IMR-90 (cell line): ENCODE measurements around the gene RFTN1. TPM values are rescaled to one million over a fixed set of nuclear protein-coding genes. Genes with fewer than 3 reads are reported as not detected.

Experiments
- ATAC-seq: fragments of 200-7000 bp; cut with Tn5 transposase; 2 replicates; pipeline ENCODE4 v1.9.1; 2020; ENCODE audit warnings: low read depth, mild to moderate bottlenecking, moderate library complexity
- BruUV-seq: library from RNA; stranded (reverse); fragments of 400-500 nt; replicated peaks from 2 replicates; lab custom pipeline; 2021; lab: Mats Ljungman, UMichigan
- CTCF ChIA-PET: fragments of 300-600 bp; formaldehyde crosslinking; extraction: SDS; loops from one replicate; lab custom pipeline; 2021; ENCODE audit warnings: antibody characterized with exemption; lab: Yijun Ruan, JAX
- POLR2A ChIA-PET: fragments of 300-600 bp; sonication (Branson Sonifier 250); formaldehyde crosslinking; loops from one replicate; lab custom pipeline; 2022; ENCODE audit warnings: antibody characterized with exemption; ENCODE audit not compliant: unreplicated experiment; lab: Charles Lee
- DNase-seq: peaks from one replicate; pipeline ENCODE4 v3.0.0; 2013
- H2AFZ ChIP-seq: replicated peaks from 2 replicates; pipeline ENCODE3; 2013; ENCODE audit warnings: low read length, mild to moderate bottlenecking; ENCODE audit not compliant: poor library complexity
- H2AK5ac ChIP-seq: 2 replicates; pipeline ENCODE4 v1.6.1; 2013; ENCODE audit warnings: low read depth, low read length, inconsistent platforms
- H2AK9ac ChIP-seq: replicated peaks from 2 replicates; pipeline ENCODE3; 2013; ENCODE audit warnings: mild to moderate bottlenecking, low read depth, low read length, moderate library complexity; ENCODE audit not compliant: poor library complexity
- H2BK120ac ChIP-seq: 2 replicates; pipeline ENCODE4 v1.6.1; 2013; ENCODE audit warnings: low read depth, low read length, inconsistent platforms
- H2BK15ac ChIP-seq: 3 replicates; pipeline ENCODE4 v1.6.1; 2013; ENCODE audit warnings: low read depth, low read length, inconsistent platforms
- H2BK20ac ChIP-seq: 2 replicates; pipeline ENCODE4 v1.6.1; 2013; ENCODE audit warnings: low read depth, mild to moderate bottlenecking, inconsistent platforms, low read length, moderate library complexity
- H2BK5ac ChIP-seq: 2 replicates; pipeline ENCODE4 v1.6.1; 2013; ENCODE audit warnings: mild to moderate bottlenecking, low read depth, low read length, inconsistent platforms; ENCODE audit not compliant: poor library complexity, severe bottlenecking
- H3K14ac ChIP-seq: replicated peaks from 2 replicates; pipeline ENCODE4 v1.6.1; 2013; ENCODE audit warnings: low read depth, low read length, inconsistent platforms
- H3K18ac ChIP-seq: 2 replicates; pipeline ENCODE4 v1.6.1; 2013; ENCODE audit warnings: low read depth, low read length, control low read depth
- H3K23ac ChIP-seq: 2 replicates; pipeline ENCODE4 v1.6.1; 2013; ENCODE audit warnings: low read depth, low read length, inconsistent platforms
- H3K27ac ChIP-seq: 2 replicates; pipeline ENCODE4 v1.5.1; 2013; ENCODE audit warnings: mild to moderate bottlenecking, control low read depth, low read length; ENCODE audit not compliant: insufficient read depth
- H3K27me3 ChIP-seq: 2 replicates; pipeline ENCODE4 v1.6.1; 2013; ENCODE audit warnings: low read length; ENCODE audit not compliant: control insufficient read depth, insufficient read depth
- H3K36me3 ChIP-seq: 2 replicates; pipeline ENCODE4 v1.6.1; 2013; ENCODE audit warnings: low read length, mixed read lengths; ENCODE audit not compliant: control insufficient read depth, insufficient read depth
- H3K4ac ChIP-seq: 2 replicates; pipeline ENCODE4 v1.6.1; 2013; ENCODE audit warnings: low read depth, low read length, inconsistent platforms
- H3K4me1 ChIP-seq: 2 replicates; pipeline ENCODE4 v1.6.1; 2013; ENCODE audit warnings: low read length, mixed read lengths; ENCODE audit not compliant: control insufficient read depth, insufficient read depth
- H3K4me2 ChIP-seq: 2 replicates; pipeline ENCODE4 v1.6.1; 2013; ENCODE audit warnings: low read depth, mild to moderate bottlenecking, control low read depth, low read length, moderate library complexity
- H3K4me3 ChIP-seq: 2 replicates; pipeline ENCODE4 v1.5.1; 2013; ENCODE audit warnings: low read depth, mild to moderate bottlenecking, control low read depth, low read length, moderate library complexity; ENCODE audit not compliant: insufficient read depth
- H3K56ac ChIP-seq: 2 replicates; pipeline ENCODE4 v1.6.1; 2013; ENCODE audit warnings: low read length, inconsistent platforms; ENCODE audit not compliant: insufficient read depth; ENCODE audit errors: extremely low read depth
- H3K79me1 ChIP-seq, 2 experiments: 2 replicates each; pipeline ENCODE4 v1.6.1; 2013; ENCODE audit warnings: low read length in 2 of 2, inconsistent platforms in 1 of 2, low read depth in 1 of 2
- H3K9ac ChIP-seq: 2 replicates; pipeline ENCODE4 v1.6.1; 2013; ENCODE audit warnings: low read depth, low read length, control low read depth
- H3K9me1 ChIP-seq: 2 replicates; pipeline ENCODE4 v1.6.1; 2013; ENCODE audit warnings: low read length, inconsistent platforms; ENCODE audit not compliant: insufficient read depth
- H3K9me3 ChIP-seq: 2 replicates; pipeline ENCODE4 v1.6.1; 2013; ENCODE audit warnings: low read length; ENCODE audit not compliant: control insufficient read depth, insufficient read depth
- H4K20me1 ChIP-seq: 2 replicates; pipeline ENCODE4 v1.6.1; 2013; ENCODE audit warnings: low read length, inconsistent platforms; ENCODE audit not compliant: insufficient read depth
- H4K5ac ChIP-seq: 2 replicates; pipeline ENCODE4 v1.6.1; 2013; ENCODE audit warnings: mild to moderate bottlenecking, low read depth, low read length, control low read depth
- H4K8ac ChIP-seq, 2 experiments: 2 replicates each; pipeline ENCODE4 v1.6.1; 2013; ENCODE audit warnings: low read depth in 2 of 2, low read length in 2 of 2, control low read depth in 1 of 2, inconsistent platforms in 1 of 2
- H4K91ac ChIP-seq: 2 replicates; pipeline ENCODE4 v1.6.1; 2013; ENCODE audit warnings: low read depth, low read length, inconsistent platforms; ENCODE audit not compliant: insufficient read depth
- CEBPB ChIP-seq: IDR thresholded peaks from 2 replicates; pipeline ENCODE4 v1.6.1; 2012; ENCODE audit warnings: low read depth, low read length, improper control_type of control experiment
- FOS ChIP-seq: fragments of 150-350 bp; IDR thresholded peaks from 2 replicates; pipeline ENCODE4 v1.6.1; 2016; ENCODE audit warnings: low read depth, low read length
- MAFK ChIP-seq: IDR thresholded peaks from 2 replicates; pipeline ENCODE4 v1.6.1; 2012; ENCODE audit warnings: low read depth, low read length, improper control_type of control experiment
- MAZ ChIP-seq: IDR thresholded peaks from 2 replicates; pipeline ENCODE4 v1.6.1; 2012; ENCODE audit warnings: low read depth, mild to moderate bottlenecking, low read length, improper control_type of control experiment, moderate library complexity, borderline replicate concordance
- NFE2L2 ChIP-seq: fragments of 150-350 bp; IDR thresholded peaks from 2 replicates; pipeline ENCODE4 v1.6.1; 2016; ENCODE audit warnings: low read depth, mild to moderate bottlenecking, low read length
- POLR2A ChIP-seq: IDR thresholded peaks from 2 replicates; pipeline ENCODE4 v1.6.1; 2012; ENCODE audit warnings: mild to moderate bottlenecking, low read depth, low read length
- RCOR1 ChIP-seq: IDR thresholded peaks from 2 replicates; pipeline ENCODE4 v1.6.1; 2012; ENCODE audit warnings: mild to moderate bottlenecking, low read length, improper control_type of control experiment; ENCODE audit not compliant: insufficient replicate concordance
- RFX5 ChIP-seq: IDR thresholded peaks from 2 replicates; pipeline ENCODE4 v1.8.0; 2012; ENCODE audit warnings: low read depth, mild to moderate bottlenecking, low read length, moderate library complexity
- USF2 ChIP-seq: fragments of 150-350 bp; IDR thresholded peaks from 2 replicates; pipeline ENCODE4 v1.6.1; 2017; ENCODE audit warnings: mild to moderate bottlenecking, antibody characterized with exemption, low read length, low read depth
- WGBS, 2 experiments: methylation state at CpG; one replicate each; pipeline versions ENCODE4 v1.1.5 to v1.1.7; 2013; ENCODE audit warnings: missing lambda C conversion rate in 2 of 2; ENCODE audit not compliant: insufficient read length in 1 of 2; ENCODE audit errors: extremely low coverage in 2 of 2; 5-methylcytosine and 5-hydroxymethylcytosine counted together
- dilution Hi-C: fragments of 300-500 bp; cut with HindIII; formaldehyde crosslinking; loops from one replicate; pipeline ENCODE4 v1.14.3; 2018; ENCODE audit warnings: low sequenced_read_pairs; ENCODE audit not compliant: unreplicated experiment
- in situ Hi-C: fragments of 300-500 bp; cut with MboI; formaldehyde crosslinking; loops from 3 replicates; pipeline ENCODE4 v1.14.3; 2019; ENCODE audit warnings: low sequenced_read_pairs, inconsistent platforms, mixed read lengths
- intact Hi-C: fragments of 100-400 bp; cut with micrococcal nuclease; formaldehyde crosslinking; loops from 2 replicates; pipeline ENCODE4 v1.10.0; 2022
- polyA plus RNA-seq, 3 experiments: library from polyadenylated mRNA; depleted of rRNA; stranded (reverse); fragments of >200 nt; gene quantifications; 2 replicates each; pipeline ENCODE4 v1.2.3, GENCODE V29; 2012; ENCODE audit warnings: low replicate concordance in 1 of 3
- total RNA-seq: library from RNA; depleted of rRNA; stranded (reverse); fragments of >200 nt; gene quantifications from 2 replicates; pipeline ENCODE4 v1.2.3, GENCODE V29; 2012

RFTN1 gene
- total and polyA plus RNA-seq, 2 of the 4 experiments (the other 2 are of a cell fraction): 45.0 to 52.0 TPM

GRCh38 chr3:16402451-16402850, 111.0 kb downstream of the RFTN1 start:
- H4K20me1 ChIP-seq: peaks cover 29% of the 10 kb centered on the region
- BruUV-seq: no TSS peak
- peak; percentile 76 for DNase-seq
- H3K14ac ChIP-seq: peak overlapping the region; percentile 75
- H2AFZ ChIP-seq: no peak overlapping the region
- in situ Hi-C loops: no loop called here
- intact Hi-C loops: no loop called here
- peaks cover 44% of the 10 kb centered on the region for H3K9me1 ChIP-seq
- H3K18ac ChIP-seq: peak overlapping the region; percentile 79
- no peak for TF ChIP-seq POLR2A
- no peak for TF ChIP-seq RFX5
- TF ChIP-seq MAFK: peak; percentile 27; the same call in 1 of the 2 replicates
- TF ChIP-seq RCOR1: no peak
- peak; percentile 86 for TF ChIP-seq CEBPB
- no peak for TF ChIP-seq MAZ
- TF ChIP-seq USF2: no peak
- TF ChIP-seq NFE2L2: peak; percentile 71
- peak; percentile 85 for TF ChIP-seq FOS
- ChIA-PET POLR2A (no interaction called here), CTCF (no interaction called here)
- peak overlapping the region; percentile 91 for H2BK120ac ChIP-seq
- dilution Hi-C loops: no loop called here
- H3K27ac ChIP-seq: peak overlapping the region; percentile 60
- no peaks in the 10 kb centered on the region for H3K27me3 ChIP-seq
- peak overlapping the region; percentile 83; the same call in 2 of the 3 replicates for H2BK15ac ChIP-seq
- peak overlapping the region; percentile 88 for H3K4ac ChIP-seq
- peak overlapping the region; percentile 42 for H3K4me2 ChIP-seq
- peak overlapping the region; percentile 90 for H2AK5ac ChIP-seq
- H4K5ac ChIP-seq: peak overlapping the region; percentile 91
- peaks cover 9% of the 10 kb centered on the region; the same call in 1 of the 2 replicates for H3K36me3 ChIP-seq
- H2AK9ac ChIP-seq: peak overlapping the region; percentile 86
- no peak overlapping the region for H3K4me3 ChIP-seq
- peak overlapping the region; percentile 57; the same call in 1 of the 2 replicates for H3K23ac ChIP-seq
- H3K9ac ChIP-seq: no peak overlapping the region
- peaks cover 49 to 71% of the 10 kb centered on the region in 2 experiments for H3K79me1 ChIP-seq
- H3K4me1 ChIP-seq: peaks cover 40% of the 10 kb centered on the region
- no peak for ATAC-seq
- no peaks in the 10 kb centered on the region for H3K9me3 ChIP-seq
- WGBS, 2 experiments: 88% methylated on average over 4 of the region's 6 CpGs; no CpG with 5 or more reads in 1 of the 2 experiments
- H2BK20ac ChIP-seq: peak overlapping the region; percentile 94
- H3K56ac ChIP-seq: no peak overlapping the region
- H4K91ac ChIP-seq: peak overlapping the region; percentile 84
- H4K8ac ChIP-seq: peak overlapping the region; percentile 18 to 64; a peak in 3 of 4 replicates
- peak overlapping the region; percentile 65 for H2BK5ac ChIP-seq
